Ishikawa (cell line): Measurements from ENCODE around the gene RAB11FIP4.

Experiments used
- CREB1 ChIP-seq: IDR thresholded peaks from 2 replicates; pipeline ENCODE4 v1.6.1; 2012; ENCODE audit warnings: low read depth
- EGR1 ChIP-seq: IDR thresholded peaks from 2 replicates; pipeline ENCODE4 v1.6.1; 2012
- RAD21 ChIP-seq: IDR thresholded peaks from 2 replicates; pipeline ENCODE4 v1.6.1; 2012; ENCODE audit warnings: low read depth
- REST ChIP-seq: IDR thresholded peaks from 2 replicates; pipeline ENCODE4 v1.6.1; 2012; ENCODE audit warnings: low read depth, mild to moderate bottlenecking
- TCF12 ChIP-seq: IDR thresholded peaks from 2 replicates; pipeline ENCODE4 v1.6.1; 2012; ENCODE audit warnings: low read depth
- USF1 ChIP-seq: IDR thresholded peaks from 2 replicates; pipeline ENCODE4 v1.6.1; 2012
- YY1 ChIP-seq: IDR thresholded peaks from 2 replicates; pipeline ENCODE4 v1.6.1; 2012; ENCODE audit warnings: low read depth

DNA sequence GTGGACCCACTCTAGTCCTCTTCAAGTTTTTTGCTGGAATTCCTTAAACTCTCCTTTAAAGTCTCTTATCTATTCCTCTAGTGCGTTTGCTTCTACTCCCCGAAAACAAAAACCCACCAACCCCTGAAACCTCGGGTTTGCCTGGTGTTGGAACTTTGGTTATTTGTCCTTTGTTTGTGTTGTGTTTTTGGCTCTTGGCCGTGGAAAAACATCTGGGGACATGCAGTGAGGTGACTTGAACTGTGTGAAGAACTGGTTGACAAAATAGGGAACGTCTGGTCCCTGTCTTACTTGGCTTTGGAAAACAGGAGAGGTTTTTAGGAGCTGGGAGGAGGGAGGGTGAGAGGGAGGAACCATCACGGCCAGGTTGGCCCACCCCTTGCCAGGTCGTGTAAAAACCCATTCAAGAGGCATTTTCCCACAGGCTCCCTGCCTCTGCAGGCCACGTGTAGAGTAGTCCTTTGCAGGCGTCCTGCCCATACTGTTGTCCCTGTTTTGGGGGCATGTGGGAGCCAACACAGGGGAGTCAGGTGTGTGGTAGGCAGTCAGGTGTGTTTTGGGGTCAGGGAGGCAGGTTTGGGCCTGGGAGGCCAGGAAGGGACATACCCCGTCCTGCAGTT lies 169.3 kb downstream of the RAB11FIP4 start:
- TF ChIP-seq REST = no peak
- no peak for TF ChIP-seq USF1
- TF ChIP-seq CREB1 = no peak
- TF ChIP-seq RAD21 = no peak
- TF ChIP-seq YY1 = no peak
- no peak for TF ChIP-seq EGR1
- TF ChIP-seq TCF12 = no peak
